H9 (cell line): ENCODE data around the gene NXN. TPM values are rescaled to one million over a fixed set of nuclear protein-coding genes. Genes with fewer than 3 reads are reported as not detected.

Source experiments
- DNase-seq: peaks from one replicate; pipeline ENCODE4 v3.0.0-alpha.2; 2017
- H2AFZ ChIP-seq: one replicate; pipeline ENCODE4 v1.6.1; 2013; ENCODE audit warnings: mild to moderate bottlenecking, low read length, control low read depth, moderate library complexity
- H2AK5ac ChIP-seq: 2 replicates; pipeline ENCODE4 v1.6.1; 2013; ENCODE audit warnings: low read length, control low read depth, mixed read lengths; ENCODE audit not compliant: insufficient read length
- H2BK120ac ChIP-seq: one replicate; pipeline ENCODE4 v1.6.1; 2013; ENCODE audit warnings: low read depth, mild to moderate bottlenecking, low read length, control low read depth, inconsistent platforms; ENCODE audit not compliant: poor library complexity, severe bottlenecking
- H2BK12ac ChIP-seq: 2 replicates; pipeline ENCODE4 v1.6.1; 2013; ENCODE audit warnings: low read length, control low read depth, mixed read lengths, low read depth; ENCODE audit not compliant: insufficient read length
- H2BK15ac ChIP-seq: 2 replicates; pipeline ENCODE4 v1.6.1; 2013; ENCODE audit warnings: low read depth, low read length, control low read depth
- H2BK20ac ChIP-seq: one replicate; pipeline ENCODE4 v1.6.1; 2013; ENCODE audit warnings: low read depth, mild to moderate bottlenecking, low read length, control low read depth, inconsistent platforms; ENCODE audit not compliant: poor library complexity, severe bottlenecking
- H2BK5ac ChIP-seq: 2 replicates; pipeline ENCODE4 v1.6.1; 2013; ENCODE audit warnings: low read length, control low read depth, mixed read lengths; ENCODE audit not compliant: insufficient read length
- H3K14ac ChIP-seq: 2 replicates; pipeline ENCODE4 v1.6.1; 2013; ENCODE audit warnings: low read length, control low read depth; ENCODE audit not compliant: insufficient read depth
- H3K18ac ChIP-seq: 2 replicates; pipeline ENCODE4 v1.6.1; 2013; ENCODE audit warnings: low read depth, mild to moderate bottlenecking, mixed read lengths, low read length, control low read depth; ENCODE audit not compliant: insufficient read length
- H3K23ac ChIP-seq: 2 replicates; pipeline ENCODE4 v1.6.1; 2013; ENCODE audit warnings: low read length, control low read depth, mixed read lengths, low read depth; ENCODE audit not compliant: insufficient read length
- H3K23me2 ChIP-seq: 2 replicates; pipeline ENCODE4 v1.6.1; 2013; ENCODE audit warnings: low read depth, mild to moderate bottlenecking, mixed read lengths, low read length, control low read depth; ENCODE audit not compliant: insufficient read length, poor library complexity, severe bottlenecking
- H3K27ac ChIP-seq: 2 replicates; pipeline ENCODE4 v1.5.1; 2013; ENCODE audit warnings: low read length, control low read depth, mixed read lengths, low read depth; ENCODE audit not compliant: insufficient read length
- H3K27me3 ChIP-seq: 2 replicates; pipeline ENCODE4 v1.6.1; 2013; ENCODE audit warnings: low read length, control low read depth, inconsistent platforms; ENCODE audit not compliant: insufficient read depth
- H3K4ac ChIP-seq: 2 replicates; pipeline ENCODE4 v1.6.1; 2013; ENCODE audit warnings: low read depth, mild to moderate bottlenecking, control low read depth, inconsistent platforms, low read length, moderate library complexity
- H3K4me1 ChIP-seq: 2 replicates; pipeline ENCODE4 v1.6.1; 2013; ENCODE audit warnings: low read length, control low read depth, inconsistent platforms; ENCODE audit not compliant: insufficient read depth
- H3K4me2 ChIP-seq: 2 replicates; pipeline ENCODE4 v1.6.1; 2013; ENCODE audit warnings: low read length, control low read depth, mixed read lengths; ENCODE audit not compliant: insufficient read length, insufficient read depth
- H3K56ac ChIP-seq: 2 replicates; pipeline ENCODE4 v1.6.1; 2013; ENCODE audit warnings: low read depth, mild to moderate bottlenecking, mixed read lengths, low read length, control low read depth; ENCODE audit not compliant: insufficient read length
- H3K79me1 ChIP-seq: 2 replicates; pipeline ENCODE4 v1.6.1; 2013; ENCODE audit warnings: low read depth, mild to moderate bottlenecking, moderate library complexity, low read length, control low read depth, inconsistent platforms; ENCODE audit not compliant: insufficient read depth, poor library complexity, severe bottlenecking
- H3K79me2 ChIP-seq: 2 replicates; pipeline ENCODE4 v1.6.1; 2013; ENCODE audit warnings: low read length, control low read depth, inconsistent platforms; ENCODE audit not compliant: insufficient read depth
- H3K9ac ChIP-seq: 2 replicates; pipeline ENCODE4 v1.6.1; 2013; ENCODE audit warnings: low read length, control low read depth, mixed read lengths; ENCODE audit not compliant: insufficient read length; ENCODE audit errors: extremely low read depth
- H3K9me3 ChIP-seq: one replicate; pipeline ENCODE4 v1.6.1; 2013; ENCODE audit warnings: low read depth, low read length, inconsistent platforms; ENCODE audit not compliant: control insufficient read depth
- H3T11ph ChIP-seq: one replicate; pipeline ENCODE4 v1.6.1; 2013; ENCODE audit warnings: mild to moderate bottlenecking, low read length, control low read depth, inconsistent platforms
- H4K20me1 ChIP-seq: one replicate; pipeline ENCODE4 v1.6.1; 2013; ENCODE audit not compliant: control insufficient read depth, insufficient read length, insufficient read depth
- H4K5ac ChIP-seq: 2 replicates; pipeline ENCODE4 v1.6.1; 2013; ENCODE audit warnings: low read depth, mild to moderate bottlenecking, mixed read lengths, low read length, control low read depth; ENCODE audit not compliant: insufficient read length
- H4K8ac ChIP-seq: replicated peaks from 2 replicates; pipeline ENCODE4 v1.6.1; 2013; ENCODE audit warnings: low read length, control low read depth, mixed read lengths, low read depth; ENCODE audit not compliant: insufficient read length
- H4K91ac ChIP-seq: 2 replicates; pipeline ENCODE4 v1.6.1; 2013; ENCODE audit warnings: low read depth, mild to moderate bottlenecking, moderate library complexity, mixed read lengths, low read length, control low read depth; ENCODE audit not compliant: insufficient read length
- H3K27ac Mint-ChIP-seq, 3 experiments: 2 replicates in 2 of 3; 3 replicates in 1 of 3; pipeline ENCODE4 v1.8.0; 2020 to 2021; ENCODE audit warnings: mixed read lengths in 3 of 3, mild to moderate bottlenecking in 1 of 3, moderate library complexity in 1 of 3
- H3K27me3 Mint-ChIP-seq: 2 replicates; pipeline ENCODE4 v1.8.0; 2021; ENCODE audit warnings: low read depth, mild to moderate bottlenecking, moderate library complexity, mixed read lengths
- H3K36me3 Mint-ChIP-seq, 3 experiments: 2 replicates in 2 of 3; 3 replicates in 1 of 3; pipeline ENCODE4 v1.8.0; 2020 to 2021; ENCODE audit warnings: low read depth in 3 of 3, mixed read lengths in 3 of 3; ENCODE audit not compliant: insufficient read depth in 1 of 3
- H3K4me1 Mint-ChIP-seq, 2 experiments: 2 replicates each; pipeline ENCODE4 v1.8.0; 2020; ENCODE audit warnings: mixed read lengths in 2 of 2
- H3K4me3 Mint-ChIP-seq, 2 experiments: 2 replicates in 1 of 2; 3 replicates in 1 of 2; pipeline ENCODE4 v1.8.0; 2020 to 2021; ENCODE audit warnings: mild to moderate bottlenecking in 2 of 2, mixed read lengths in 2 of 2, moderate library complexity in 1 of 2
- H3K9me3 Mint-ChIP-seq, 2 experiments: 2 replicates in 1 of 2; 3 replicates in 1 of 2; pipeline ENCODE4 v1.8.0; 2020; ENCODE audit warnings: mild to moderate bottlenecking in 2 of 2, mixed read lengths in 2 of 2, moderate library complexity in 1 of 2
- CTCF ChIP-seq: fragments of 200-600 bp; sonication (generic); conservative IDR thresholded peaks from 3 replicates; pipeline ENCODE4 v1.8.0; 2021; ENCODE audit warnings: antibody characterized with exemption, mild to moderate bottlenecking
- WGBS: extraction: QIAGEN DNeasy Blood & Tissue Kit; methylation state at CpG from one replicate; pipeline ENCODE4 v1.1.7; 2013; ENCODE audit warnings: missing lambda C conversion rate, low lambda C conversion rate, mixed read lengths; ENCODE audit not compliant: insufficient read length; ENCODE audit errors: extremely low coverage; 5-methylcytosine and 5-hydroxymethylcytosine counted together
- total RNA-seq: library from RNA; stranded (reverse); gene quantifications from 2 replicates; pipeline ENCODE4 v1.2.1, GENCODE V29; 2021

The NXN gene
- total RNA-seq, 1 experiment from 2014 or later = 93.6 TPM

GRCh38 chr17:760371-760770, 219.2 kb downstream of the NXN start:
- WGBS = no CpG with 5 or more reads among the region's 9 CpGs
- no peak overlapping the region for H2AK5ac ChIP-seq
- H3K56ac ChIP-seq = no peak overlapping the region
- no peak overlapping the region for H2BK20ac ChIP-seq
- no peaks in the 10 kb centered on the region for H3K9me3 ChIP-seq
- peaks cover 9 to 10% of the 10 kb centered on the region in 2 experiments for H3K4me1 Mint-ChIP-seq
- H3K4me3 Mint-ChIP-seq = no peak overlapping the region
- DNase-seq = no peak
- no peak overlapping the region for H3K23ac ChIP-seq
- H3K23me2 ChIP-seq = no peaks in the 10 kb centered on the region
- no peak overlapping the region for H3K27ac ChIP-seq
- H3K79me1 ChIP-seq = no peaks in the 10 kb centered on the region
- no peak for TF ChIP-seq CTCF
- H3K36me3 Mint-ChIP-seq = peaks cover 25 to 78% (median 72%) of the 10 kb centered on the region in 3 experiments
- no peaks in the 10 kb centered on the region for H3K4me1 ChIP-seq
- H3K27me3 Mint-ChIP-seq = no peaks in the 10 kb centered on the region
- H3K79me2 ChIP-seq = no peaks in the 10 kb centered on the region
- H3K27me3 ChIP-seq = no peaks in the 10 kb centered on the region
- no peak overlapping the region for H4K8ac ChIP-seq
- no peak overlapping the region for H3K18ac ChIP-seq
- no peak overlapping the region for H2BK15ac ChIP-seq
- no peak overlapping the region for H3T11ph ChIP-seq
- no peak overlapping the region for H4K5ac ChIP-seq
- no peak overlapping the region for H2BK5ac ChIP-seq
- H4K91ac ChIP-seq = no peak overlapping the region
- H3K4ac ChIP-seq = no peak overlapping the region
- no peak overlapping the region for H2AFZ ChIP-seq
- no peaks in the 10 kb centered on the region for H4K20me1 ChIP-seq
- no peak overlapping the region for H2BK120ac ChIP-seq
- peaks cover 0 to 4% of the 10 kb centered on the region in 2 experiments; a peak in 1 of 5 replicates for H3K9me3 Mint-ChIP-seq
- H2BK12ac ChIP-seq = no peak overlapping the region
- H3K9ac ChIP-seq = no peak overlapping the region
- H3K27ac Mint-ChIP-seq = no peak overlapping the region; a peak in 1 of 7 replicates
- no peak overlapping the region for H3K14ac ChIP-seq
- no peak overlapping the region for H3K4me2 ChIP-seq
